NCI-H128 (cell line): ENCODE measurements around the gene MAZ.
A peak's percentile ranks its signal among the peaks of the same experiment; 100 is the strongest.
"Not testable (repeated sequence)": the region's sequence is repeated elsewhere in the genome, so short reads cannot be mapped to it uniquely, and the experiment has no call there.

Source experiments
- DNase-seq: peaks from one replicate; lab custom pipeline; 2025; ENCODE audit not compliant: unreplicated experiment; lab: John Stamatoyannopoulos, UW

Gene MAZ

GRCh38 chr16:29784157-29784556, 22.2 kb upstream of the MAZ start:
- DNase-seq: no peak

- no peak for DNase-seq
Measured at GRCh38 chr16:29784901-29785500, 21.3 kb upstream of the MAZ start.

- not testable (repeated sequence) for DNase-seq
Measured at GRCh38 chr16:29787155-29787554, 19.2 kb upstream of the MAZ start.

- no peak for DNase-seq
Measured at GRCh38 chr16:29789775-29790182, 16.6 kb upstream of the MAZ start.

GRCh38 chr16:29790183-29790948, 16.0 kb upstream of the MAZ start, which contains the start of gene KIF22:
TSS of gene KIF22 (plus strand) at chr16:29790751. CDS start at chr16:29790760, 9 bp downstream.
- DNase-seq: peak; percentile 93

GRCh38 chr16:29790949-29791844, 15.1 kb upstream of the MAZ start:
- DNase-seq: no peak

GRCh38 chr16:29791845-29792807, 14.2 kb upstream of the MAZ start:
- DNase-seq: no peak

GRCh38 chr16:29793153-29793552, 13.2 kb upstream of the MAZ start:
- DNase-seq: not testable (repeated sequence)

- DNase-seq: no peak
Measured at GRCh38 chr16:29794231-29794710, 12.1 kb upstream of the MAZ start.

- DNase-seq: no peak
Measured at GRCh38 chr16:29802416-29802935, 3.9 kb upstream of the MAZ start.

GRCh38 chr16:29804020-29804419, 2.3 kb upstream of the MAZ start:
- no peak for DNase-seq

GRCh38 chr16:29804455-29805231, 1.7 kb upstream of the MAZ start:
- no peak for DNase-seq

- peak; percentile 91 for DNase-seq
Measured at GRCh38 chr16:29805232-29806098, 864 bp upstream of the MAZ start.

GRCh38 chr16:29806641-29807425, 504 bp downstream of the MAZ start:
- DNase-seq: no peak

- peak; percentile 55 for DNase-seq
Measured at GRCh38 chr16:29807426-29808218, 1.3 kb downstream of the MAZ start.

GRCh38 chr16:29808219-29808900, 2.0 kb downstream of the MAZ start:
- DNase-seq: no peak
